HG03045 (cell line): ENCODE results near the gene HLA-A.

Experiments used
- ATAC-seq: cut with Tn5 transposase; IDR thresholded peaks from one replicate; pipeline ENCODE4 v1.9.1; 2021; ENCODE audit warnings: mild to moderate bottlenecking, moderate library complexity; ENCODE audit not compliant: unreplicated experiment

Gene HLA-A

DNA sequence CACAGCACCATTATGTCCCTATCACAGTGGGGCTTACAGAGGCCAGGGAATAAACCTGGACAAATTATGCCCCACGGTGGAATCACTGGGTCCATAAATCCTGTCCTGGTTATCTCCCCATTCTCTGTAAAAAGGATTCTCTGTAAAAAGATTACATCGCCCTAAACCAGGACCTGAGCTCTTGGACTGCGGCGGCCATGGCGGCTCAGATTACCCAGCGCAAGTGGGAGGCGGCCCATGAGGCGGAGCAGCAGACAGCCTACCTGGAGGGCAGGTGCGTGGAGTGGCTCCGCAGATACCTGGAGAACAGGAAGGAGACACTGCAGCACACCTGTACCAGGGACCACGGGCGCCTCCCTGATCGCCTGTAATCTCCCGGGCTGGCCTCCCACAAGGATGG is 8.4 kb upstream of the HLA-A start:
- ATAC-seq: no peak

DNA sequence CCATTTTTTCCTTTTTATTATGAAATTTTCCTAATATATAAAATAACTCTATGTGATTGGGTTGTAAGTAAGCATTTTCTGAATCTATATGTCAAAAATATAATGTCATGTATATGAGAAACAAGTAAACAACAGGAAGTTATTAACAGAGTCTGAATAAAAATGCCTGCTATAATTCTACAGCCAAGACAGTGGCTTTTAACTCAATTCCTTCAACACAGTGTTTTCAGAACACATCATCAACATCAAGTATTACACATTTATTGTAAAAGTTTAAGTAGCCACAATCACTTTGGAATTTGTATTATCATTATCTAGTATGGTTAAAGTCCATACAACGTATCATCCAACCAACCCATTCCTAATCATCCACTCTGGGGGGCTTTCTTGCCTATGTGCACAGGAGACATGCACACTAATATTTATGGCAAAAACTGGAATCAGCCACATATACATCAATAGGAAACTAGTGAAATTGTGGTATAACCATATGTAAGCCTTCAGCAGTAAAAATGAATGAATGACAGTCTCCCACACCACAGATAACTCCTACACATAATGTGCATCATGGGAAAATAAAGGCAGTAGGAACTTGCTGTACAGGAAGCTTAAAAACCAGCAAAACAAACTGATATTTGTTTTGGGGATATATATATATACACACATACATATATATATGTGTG is 6.9 kb upstream of the HLA-A start:
- ATAC-seq: no peak

DNA sequence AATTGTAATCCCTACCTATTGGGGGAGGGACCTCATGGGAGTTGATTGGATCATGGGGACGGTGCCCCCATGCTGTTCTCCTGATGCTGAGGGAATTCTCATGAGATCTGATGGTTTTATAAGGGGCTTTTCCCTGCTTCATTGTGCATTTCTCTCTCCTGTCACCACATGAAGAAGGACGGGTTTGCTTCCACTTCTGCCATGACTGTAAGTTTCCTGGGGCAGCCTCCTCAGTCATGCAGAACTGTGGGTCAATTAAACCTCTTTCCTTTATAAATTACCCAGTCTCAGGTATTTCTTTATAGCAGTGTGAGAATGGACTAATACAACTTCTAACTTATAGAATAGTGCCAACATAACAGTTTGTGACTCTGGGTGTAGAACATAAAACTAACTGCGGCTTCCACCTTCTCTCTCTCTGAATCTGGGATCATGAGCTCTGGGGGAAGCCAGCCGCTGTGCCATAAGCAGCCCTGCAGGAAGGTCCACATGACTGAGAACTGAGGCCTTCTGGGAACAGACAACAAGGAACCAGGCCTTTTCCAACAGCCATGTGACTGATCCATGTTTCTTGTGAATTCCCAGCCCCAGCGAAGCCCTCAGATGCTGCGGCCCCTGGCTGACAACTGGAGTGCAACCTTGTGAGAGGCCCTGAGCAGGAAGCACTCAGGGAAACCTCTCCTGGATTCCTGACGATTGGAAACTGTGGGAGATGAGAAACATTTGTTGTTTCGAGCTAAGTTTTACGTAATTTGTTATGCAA is 3.4 kb upstream of the HLA-A start:
- no peak for ATAC-seq

DNA sequence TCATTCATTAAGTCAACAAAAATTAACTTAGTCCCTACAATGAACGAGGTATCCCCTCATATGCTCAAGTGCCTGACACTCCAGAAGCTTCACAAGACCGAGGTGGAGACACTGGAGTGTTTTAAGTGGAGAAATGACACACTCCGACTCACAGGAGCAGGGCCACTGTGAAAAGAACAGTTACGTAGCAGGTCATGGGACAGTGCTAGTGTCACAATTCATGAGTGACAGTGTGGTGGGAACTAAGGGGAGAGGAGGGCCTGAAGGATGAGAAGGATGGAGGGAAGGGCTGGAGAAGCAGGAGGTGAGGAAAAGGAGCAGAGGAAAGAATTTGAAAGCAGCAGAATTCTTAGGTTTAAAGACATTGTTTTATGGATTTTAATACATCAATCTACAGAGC is 1.3 kb upstream of the HLA-A start:
- ATAC-seq: no peak

DNA sequence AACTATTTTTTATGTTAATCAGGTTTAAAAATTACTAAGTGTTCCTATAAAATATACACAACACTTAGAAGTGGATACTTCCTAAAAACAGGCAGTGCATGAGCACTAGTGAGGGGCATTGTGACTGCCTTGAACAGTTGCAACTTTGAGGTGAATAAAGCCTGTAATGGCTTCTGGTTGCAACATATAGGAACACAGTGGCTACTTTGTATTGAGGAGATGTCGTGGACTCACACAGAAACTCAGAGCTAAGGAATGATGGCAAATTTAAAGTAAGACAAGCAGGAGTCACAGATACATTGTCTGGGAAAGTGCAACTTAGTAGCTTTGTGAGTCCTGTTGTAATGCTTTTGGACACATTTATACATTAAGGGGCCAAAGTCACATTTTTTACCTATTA is 861 bp upstream of the HLA-A start:
- ATAC-seq: no peak

DNA sequence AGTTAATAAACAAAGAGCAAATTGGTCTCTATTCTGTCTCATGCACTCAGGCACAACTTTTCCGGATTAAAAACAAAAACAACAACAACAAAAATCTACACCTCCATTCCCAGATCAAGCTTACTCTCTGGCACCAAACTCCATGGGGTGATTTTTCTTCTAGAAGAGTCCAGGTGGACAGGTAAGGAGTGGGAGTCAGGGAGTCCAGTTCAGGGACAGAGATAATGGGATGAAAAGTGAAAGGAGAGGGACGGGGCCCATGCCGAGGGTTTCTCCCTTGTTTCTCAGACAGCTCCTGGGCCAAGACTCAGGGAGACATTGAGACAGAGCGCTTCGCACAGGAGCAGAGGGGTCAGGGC is 437 bp upstream of the HLA-A start:
- ATAC-seq: no peak

DNA sequence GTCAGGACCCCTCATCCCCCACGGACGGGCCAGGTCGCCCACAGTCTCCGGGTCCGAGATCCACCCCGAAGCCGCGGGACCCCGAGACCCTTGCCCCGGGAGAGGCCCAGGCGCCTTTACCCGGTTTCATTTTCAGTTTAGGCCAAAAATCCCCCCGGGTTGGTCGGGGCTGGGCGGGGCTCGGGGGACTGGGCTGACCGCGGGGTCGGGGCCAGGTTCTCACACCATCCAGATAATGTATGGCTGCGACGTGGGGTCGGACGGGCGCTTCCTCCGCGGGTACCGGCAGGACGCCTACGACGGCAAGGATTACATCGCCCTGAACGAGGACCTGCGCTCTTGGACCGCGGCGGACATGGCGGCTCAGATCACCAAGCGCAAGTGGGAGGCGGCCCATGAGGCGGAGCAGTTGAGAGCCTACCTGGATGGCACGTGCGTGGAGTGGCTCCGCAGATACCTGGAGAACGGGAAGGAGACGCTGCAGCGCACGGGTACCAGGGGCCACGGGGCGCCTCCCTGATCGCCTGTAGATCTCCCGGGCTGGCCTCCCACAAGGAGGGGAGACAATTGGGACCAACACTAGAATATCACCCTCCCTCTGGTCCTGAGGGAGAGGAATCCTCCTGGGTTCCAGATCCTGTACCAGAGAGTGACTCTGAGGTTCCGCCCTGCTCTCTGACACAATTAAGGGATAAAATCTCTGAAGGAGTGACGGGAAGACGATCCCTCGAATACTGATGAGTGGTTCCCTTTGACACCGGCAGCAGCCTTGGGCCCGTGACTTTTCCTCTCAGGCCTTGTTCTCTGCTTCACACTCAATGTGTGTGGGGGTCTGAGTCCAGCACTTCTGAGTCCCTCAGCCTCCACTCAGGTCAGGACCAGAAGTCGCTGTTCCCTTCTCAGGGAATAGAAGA is 978 bp downstream of the HLA-A start:
- peak; percentile 19 for ATAC-seq

DNA sequence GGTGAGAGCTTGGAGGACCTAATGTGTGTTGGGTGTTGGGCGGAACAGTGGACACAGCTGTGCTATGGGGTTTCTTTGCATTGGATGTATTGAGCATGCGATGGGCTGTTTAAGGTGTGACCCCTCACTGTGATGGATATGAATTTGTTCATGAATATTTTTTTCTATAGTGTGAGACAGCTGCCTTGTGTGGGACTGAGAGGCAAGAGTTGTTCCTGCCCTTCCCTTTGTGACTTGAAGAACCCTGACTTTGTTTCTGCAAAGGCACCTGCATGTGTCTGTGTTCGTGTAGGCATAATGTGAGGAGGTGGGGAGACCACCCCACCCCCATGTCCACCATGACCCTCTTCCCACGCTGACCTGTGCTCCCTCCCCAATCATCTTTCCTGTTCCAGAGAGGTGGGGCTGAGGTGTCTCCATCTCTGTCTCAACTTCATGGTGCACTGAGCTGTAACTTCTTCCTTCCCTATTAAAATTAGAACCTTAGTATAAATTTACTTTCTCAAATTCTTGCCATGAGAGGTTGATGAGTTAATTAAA is 3.0 kb downstream of the HLA-A start:
- no peak for ATAC-seq

DNA sequence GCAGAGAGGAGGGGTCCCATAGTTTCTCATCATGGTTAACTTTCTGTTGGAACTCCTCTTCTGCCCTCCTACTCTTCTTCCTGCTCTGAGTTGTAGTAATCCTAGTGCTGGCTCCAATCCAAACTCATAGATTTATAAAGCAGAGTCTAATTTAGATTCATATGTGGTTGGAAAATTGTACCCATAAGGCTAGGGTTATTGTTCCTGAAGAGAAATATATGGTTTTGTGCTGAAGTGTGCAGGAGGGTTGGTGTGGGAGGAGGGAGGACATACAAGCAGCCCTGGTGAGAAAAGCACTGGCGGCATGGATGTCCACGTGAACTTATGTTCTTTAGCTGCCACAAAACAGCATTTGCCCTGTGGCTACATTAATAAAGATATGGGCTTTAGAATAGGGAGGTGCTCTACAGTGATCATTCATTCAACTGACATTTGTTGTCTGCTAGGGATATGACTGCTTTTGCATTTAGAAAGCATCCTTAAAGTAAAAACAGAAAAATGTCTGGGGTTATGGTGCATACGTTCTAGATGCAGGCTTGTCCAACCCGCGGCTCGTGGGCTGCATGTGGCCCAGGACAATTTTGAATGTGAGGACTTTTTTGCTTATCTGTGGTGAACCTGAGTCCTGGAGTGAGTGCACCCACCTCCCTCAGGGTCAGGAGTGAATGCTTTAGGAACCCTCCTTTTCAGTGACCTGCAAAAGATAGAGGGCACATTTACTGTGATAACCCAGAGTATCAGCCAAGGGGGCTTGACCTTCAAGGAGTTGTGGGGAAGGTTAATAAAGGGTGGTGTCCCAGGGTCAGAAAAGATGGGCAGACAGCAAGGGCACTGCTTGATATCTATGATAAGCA is 4.1 kb downstream of the HLA-A start:
- no peak for ATAC-seq

DNA sequence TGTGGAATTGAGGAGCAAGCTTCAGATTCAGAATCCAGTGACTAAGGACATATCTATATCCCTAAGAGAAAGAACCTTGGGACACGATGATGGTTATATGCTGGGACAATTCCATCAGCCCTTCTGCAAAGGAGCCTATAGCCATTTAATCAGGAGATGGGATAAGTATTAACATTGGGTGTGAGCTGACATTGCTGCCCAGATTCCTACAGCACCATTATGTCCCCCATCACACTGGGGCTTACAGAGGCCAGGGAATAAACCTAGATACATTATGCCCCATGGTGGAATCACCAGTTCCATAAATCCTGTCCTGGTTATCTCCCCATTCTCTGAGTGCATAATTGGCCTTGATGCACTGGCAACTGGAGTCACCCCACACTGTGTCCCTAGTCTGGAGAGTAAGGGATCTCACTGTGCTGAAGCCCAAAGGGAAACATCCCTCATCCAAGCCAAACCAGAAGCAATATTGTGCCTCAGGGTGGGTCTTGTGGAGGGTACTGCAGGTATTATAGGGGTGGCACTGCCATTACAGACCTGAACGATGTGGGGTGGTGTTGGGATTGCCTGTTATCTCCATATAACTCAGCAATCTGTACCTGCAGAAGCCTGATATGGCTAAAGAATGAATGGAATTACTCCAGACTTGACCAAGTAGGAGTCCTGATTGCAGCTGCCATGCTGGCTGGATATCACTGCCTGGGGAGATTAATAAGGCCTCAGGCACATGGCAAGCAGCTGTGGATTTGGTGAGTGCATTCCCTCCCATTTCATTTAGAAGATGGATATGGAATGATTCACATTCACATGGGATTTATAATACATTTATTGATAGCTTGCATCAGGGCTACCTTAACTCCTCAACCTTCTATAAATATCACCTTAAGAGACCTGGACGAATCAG is 5.0 kb downstream of the HLA-A start:
- ATAC-seq: no peak

DNA sequence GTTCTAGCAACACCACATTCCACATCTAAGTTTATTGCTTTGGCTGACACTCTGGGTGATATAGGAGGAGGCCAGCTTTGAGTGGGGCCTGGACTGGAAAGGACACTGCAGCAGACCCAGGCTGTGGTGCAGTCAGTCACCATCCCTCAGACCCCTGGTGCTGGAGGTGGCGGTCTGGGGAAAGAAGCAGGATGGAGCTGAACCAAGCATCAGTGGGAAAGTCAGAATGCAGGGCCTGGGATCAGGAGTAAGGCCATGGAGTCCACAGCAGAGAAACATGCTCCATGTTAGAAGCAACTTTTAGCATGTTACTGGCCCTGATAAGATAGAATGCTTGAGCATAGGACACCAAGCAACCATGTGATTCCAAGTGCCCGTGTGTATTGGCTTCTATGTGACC is 5.9 kb downstream of the HLA-A start:
- ATAC-seq: no peak

DNA sequence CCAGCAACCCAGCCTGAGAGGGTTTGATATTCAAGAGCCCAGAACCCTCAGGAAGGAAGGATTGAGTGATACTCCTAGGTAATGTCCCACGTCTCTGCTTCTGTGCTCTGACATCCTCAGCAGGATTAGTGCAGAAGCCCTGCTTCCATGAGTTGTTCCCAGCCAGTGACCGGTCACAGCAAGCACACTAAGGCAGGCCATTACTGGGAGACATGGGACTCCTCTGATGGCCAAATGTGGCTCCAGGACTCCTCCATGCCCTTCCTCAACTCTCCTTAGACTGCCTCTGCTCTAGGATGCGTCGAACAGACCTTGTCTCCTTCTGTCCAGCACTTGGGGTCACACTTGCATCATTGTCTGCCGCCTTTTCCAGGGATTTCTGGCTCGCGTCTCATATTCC is 7.6 kb downstream of the HLA-A start:
- no peak for ATAC-seq

DNA sequence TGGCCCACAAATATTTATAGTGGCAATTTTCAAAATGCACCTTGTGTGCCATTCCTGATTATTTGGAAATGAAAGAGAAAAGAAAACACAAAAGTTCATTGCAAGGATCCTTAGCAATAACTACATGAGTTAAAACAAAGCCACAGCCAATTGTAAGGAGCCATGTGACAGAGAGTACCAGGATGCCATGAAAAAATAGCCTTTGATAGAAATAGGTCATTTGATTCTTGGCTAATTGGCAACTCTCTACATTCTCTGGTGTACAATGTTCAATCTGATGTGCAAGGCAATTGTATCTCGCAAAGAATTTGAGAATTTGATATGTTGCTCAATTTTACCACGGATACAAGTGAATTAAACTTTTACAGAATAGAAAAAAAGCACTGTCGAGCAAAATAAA is 9.6 kb downstream of the HLA-A start:
- no peak for ATAC-seq

DNA sequence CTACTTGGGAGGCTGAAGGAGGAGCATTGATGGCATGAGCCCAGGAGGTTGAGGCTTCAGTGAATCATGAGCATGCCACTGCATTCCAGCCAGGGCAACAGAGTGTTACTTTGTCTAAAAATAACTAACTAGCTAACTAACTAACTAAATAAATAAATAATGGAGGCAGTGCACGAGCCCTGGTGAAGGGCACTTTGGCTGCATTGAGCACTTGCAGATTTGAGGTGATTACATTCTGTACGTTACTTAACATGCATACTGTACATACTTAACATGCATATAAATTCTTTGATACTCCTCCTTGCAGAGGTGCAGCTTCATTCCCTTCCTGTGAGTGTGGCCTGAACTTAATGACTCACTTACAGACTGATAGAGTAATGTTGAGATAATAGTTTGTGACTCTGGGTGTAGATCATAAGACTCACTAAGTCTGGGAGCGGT is 10.7 kb downstream of the HLA-A start:
- ATAC-seq: no peak

DNA sequence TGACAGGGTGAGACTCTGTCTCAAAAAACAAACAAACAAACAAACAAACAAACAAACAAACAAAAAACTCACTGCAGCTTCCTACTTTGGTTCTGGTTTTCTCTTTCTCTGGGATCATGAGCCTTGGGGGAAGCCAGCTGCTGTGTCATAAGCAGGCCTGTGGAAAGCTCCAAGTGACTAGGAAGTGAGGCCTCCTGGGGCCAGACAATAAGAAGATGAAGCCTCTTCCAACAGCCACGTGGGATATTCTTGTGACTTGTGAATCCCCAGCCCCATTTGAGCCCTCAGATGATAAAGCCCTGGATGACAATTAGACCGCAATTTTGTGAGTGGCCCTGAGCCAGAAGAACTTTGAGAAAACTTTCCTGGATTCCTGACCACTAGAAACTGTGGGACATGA is 11.4 kb downstream of the HLA-A start:
- ATAC-seq: no peak

DNA sequence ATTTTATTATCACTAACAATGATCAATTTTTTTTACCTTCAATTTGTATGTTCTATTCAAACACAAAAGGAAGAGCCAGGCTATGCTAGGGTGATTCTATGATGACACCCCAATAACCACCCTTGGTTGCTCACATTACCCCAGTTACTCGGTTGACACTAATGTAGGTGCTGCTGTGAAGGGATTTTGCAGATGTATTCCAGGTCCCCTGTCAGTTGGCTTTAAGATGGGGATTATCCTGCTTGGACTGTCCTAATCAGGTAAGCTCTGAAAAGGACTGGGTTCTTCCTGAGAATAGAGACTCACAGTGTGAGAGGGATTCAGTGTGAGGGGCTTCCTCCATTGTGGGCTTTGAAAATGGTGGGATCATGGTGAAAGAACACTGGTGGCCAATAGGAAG is 11.9 kb downstream of the HLA-A start:
- no peak for ATAC-seq

DNA sequence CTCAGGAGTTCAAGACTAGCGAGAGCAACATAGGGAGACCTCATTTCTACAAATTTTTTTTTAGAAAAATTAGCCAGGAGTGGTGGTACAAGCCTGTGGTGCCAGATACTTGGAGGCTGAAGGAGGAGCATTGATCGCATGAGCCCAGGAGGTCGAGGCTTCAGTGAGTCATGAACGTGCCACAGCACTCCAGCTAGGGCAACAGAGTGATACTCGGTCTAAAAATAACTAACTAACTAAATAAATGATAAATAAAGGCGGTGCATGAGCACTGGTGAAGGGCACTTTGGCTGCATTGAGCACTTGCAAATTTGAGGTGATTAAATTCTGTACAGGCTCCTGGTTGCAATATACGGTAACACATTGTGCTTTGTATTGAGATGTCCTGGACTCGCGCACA is 13.5 kb downstream of the HLA-A start:
- ATAC-seq: no peak

DNA sequence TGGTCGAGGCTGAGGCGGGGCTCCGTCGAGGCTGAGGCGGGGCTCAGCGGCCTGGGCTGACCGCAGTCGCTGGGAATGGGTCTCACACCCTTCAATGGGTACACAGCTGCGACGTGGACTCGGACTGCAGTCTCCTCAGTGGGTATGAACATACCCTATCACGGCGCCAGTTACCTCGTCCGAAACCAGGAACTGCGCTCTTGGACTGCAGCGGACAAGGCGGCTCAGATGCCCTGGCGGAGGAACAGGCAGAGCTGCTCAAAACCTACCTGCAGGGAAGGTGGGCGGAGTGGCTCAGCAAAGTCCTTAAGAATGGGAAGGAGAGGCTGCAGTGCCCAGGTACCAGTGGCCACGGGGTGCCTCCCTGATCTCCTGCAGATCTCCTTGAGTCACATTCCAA is 14.2 kb downstream of the HLA-A start:
- ATAC-seq: no peak

DNA sequence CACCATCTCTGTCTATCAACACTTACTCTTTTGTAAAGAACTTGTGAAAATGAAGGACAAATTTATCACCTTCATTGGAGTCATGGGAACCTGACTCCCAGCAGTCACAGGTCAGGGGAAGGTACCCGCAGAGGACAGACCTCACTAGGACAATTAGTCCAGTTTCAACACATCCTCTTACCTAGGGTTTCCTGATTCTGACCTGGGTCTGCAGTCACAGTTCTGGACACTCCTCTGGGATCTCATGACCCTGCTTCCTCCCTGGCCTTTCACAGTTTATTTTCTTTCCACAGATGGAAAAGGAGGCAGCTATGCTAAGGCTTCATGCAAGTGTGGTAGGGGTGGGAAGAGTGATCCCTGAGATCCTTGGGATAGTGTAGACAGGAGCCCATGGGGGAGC is 15.7 kb downstream of the HLA-A start:
- ATAC-seq: no peak

DNA sequence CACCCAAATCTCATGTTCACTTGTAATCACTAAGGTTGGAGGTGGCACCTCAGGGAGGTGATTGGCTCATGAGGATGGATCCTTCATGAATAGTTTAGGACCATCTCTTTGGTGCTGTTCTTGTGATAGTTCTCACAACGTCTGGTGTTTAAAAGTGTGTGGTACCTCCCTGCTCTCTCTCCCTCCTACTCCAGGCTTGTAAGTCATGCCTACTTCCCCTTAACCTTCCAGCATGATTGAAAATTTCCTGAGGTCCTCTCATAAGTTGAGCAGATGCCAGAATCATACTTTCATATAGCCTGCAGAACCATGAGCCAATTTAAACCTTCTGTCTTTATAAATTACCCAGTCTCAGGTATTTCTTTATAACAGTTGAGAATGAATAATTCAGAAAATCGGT is 16.6 kb downstream of the HLA-A start:
- no peak for ATAC-seq
